ENCODE measurements around the gene UFD1.
"Not testable (repeated sequence)": the region's sequence is repeated elsewhere in the genome, so short reads cannot be mapped to it uniquely, and the experiment has no call there.

Gene UFD1

DNA sequence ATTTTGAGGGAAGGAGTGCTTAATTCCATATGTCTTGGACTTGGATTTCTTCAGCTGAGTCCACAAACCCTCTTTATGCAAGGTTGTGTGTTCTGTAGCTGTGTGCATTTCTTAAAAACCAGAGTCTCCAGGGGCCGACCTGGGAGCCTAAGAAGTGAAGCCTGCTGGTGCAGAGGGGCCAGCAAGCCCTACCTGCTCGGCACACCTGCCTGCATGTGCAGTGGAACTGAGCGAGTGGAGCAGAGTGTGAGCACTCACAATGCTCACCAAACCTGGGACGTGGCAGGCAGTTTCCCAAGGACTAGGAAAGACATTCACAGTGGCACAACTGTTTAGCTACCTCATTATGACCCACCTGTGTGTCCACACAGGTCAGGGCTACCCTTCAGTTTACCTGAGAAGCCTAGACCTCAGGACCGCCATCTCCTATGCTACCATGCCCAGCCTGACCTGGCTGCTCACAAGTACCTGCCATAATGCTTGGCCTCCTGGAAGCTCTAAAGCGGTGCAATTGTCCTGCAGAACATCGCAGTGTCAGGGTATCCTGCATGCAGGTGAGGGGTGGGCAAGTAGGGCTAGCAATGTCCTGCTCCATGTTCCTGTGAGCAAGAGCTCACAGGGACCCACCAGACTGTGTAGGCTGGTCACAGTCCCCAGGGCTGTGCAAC, 35.3 kb downstream of the UFD1 start:
- no peak overlapping the region for H3K27ac ChIP-seq
- TF ChIP-seq, protein P1, sequence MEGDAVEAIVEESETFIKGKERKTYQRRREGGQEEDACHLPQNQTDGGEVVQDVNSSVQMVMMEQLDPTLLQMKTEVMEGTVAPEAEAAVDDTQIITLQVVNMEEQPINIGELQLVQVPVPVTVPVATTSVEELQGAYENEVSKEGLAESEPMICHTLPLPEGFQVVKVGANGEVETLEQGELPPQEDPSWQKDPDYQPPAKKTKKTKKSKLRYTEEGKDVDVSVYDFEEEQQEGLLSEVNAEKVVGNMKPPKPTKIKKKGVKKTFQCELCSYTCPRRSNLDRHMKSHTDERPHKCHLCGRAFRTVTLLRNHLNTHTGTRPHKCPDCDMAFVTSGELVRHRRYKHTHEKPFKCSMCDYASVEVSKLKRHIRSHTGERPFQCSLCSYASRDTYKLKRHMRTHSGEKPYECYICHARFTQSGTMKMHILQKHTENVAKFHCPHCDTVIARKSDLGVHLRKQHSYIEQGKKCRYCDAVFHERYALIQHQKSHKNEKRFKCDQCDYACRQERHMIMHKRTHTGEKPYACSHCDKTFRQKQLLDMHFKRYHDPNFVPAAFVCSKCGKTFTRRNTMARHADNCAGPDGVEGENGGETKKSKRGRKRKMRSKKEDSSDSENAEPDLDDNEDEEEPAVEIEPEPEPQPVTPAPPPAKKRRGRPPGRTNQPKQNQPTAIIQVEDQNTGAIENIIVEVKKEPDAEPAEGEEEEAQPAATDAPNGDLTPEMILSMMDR (conservative IDR thresholded peaks at IDR 0.05), result no peak

DNA sequence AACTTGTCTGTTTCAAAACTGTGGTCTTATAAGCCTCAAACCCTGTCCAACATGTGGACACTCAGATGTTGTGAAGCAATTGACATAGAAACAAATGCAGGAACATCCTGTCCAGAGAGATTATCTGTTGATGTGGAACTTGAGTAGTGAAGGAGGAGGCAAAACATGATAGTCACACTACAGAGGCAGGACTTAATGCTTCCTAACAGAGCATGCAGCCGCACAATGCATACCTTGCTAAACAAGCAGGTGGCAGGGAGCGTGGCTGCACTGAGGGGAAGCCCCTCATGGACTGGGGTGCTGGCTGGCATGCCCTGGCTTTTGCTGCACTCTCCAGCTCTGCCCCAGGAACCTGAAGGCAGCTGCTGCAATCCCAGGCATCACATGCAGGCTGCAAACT, 36.8 kb downstream of the UFD1 start:
- TF ChIP-seq, protein P1 (conservative IDR thresholded peaks at IDR 0.05), result no peak
- no peak overlapping the region for H3K27ac ChIP-seq

DNA sequence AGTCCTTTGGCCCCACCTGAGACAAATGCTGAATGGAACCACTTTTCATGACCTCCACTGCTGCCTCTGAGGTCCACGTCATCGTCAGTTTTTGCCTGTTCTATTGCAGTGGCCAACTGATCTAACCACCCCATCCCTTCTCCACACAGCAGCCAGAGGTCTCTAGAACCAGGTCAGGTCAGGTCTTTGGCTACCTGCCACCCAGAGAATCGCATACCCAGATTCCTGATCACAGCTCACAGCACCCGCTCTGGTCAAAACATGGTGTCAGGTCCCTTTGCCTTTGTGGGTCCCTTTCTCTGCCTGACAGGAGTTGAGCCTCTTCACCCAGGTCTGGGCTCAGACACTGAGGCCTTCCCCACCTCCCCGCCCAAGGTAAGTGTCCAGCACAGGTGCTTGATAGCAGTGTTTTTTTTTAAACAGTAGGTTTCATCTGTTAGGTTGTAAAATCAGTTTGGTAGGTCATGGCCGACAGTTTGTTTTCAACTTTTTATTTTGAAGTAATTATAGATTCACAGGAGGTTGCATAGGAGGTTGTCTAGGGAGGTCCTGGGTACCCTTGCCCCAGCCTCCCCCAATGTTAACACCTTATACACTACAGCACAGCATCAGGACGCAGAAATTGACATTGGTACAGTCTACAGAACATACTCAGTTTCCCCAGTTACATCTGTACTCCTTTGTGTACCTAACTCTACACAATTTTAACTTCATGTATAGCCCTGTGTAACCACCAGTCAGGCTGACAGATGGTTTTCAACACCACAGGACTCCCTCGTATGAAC, 38.4 kb downstream of the UFD1 start:
- no peak overlapping the region for H3K27ac ChIP-seq
- TF ChIP-seq, protein P1 (conservative IDR thresholded peaks at IDR 0.05), result no peak

DNA sequence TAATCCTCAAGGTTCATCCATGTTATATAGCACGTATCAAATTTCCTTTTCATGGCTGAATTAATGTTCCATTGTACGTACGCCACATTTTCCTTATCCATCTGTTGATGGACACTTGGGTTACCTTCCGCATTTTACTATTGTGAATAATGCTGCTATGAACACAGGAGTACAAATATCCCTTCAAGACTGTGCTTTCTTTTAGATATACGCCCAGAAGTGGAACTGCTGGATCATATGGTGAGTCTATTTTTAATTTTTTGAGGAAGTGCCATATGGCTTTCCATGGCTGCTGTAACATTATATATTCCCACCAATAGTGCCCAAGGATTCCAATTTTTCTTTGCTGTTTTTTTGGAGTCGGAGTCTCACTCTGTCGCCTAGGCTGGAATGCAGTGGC, 40.7 kb downstream of the UFD1 start:
- TF ChIP-seq, protein P1 (conservative IDR thresholded peaks at IDR 0.05), result no peak
- H3K27ac ChIP-seq, result no peak overlapping the region

DNA sequence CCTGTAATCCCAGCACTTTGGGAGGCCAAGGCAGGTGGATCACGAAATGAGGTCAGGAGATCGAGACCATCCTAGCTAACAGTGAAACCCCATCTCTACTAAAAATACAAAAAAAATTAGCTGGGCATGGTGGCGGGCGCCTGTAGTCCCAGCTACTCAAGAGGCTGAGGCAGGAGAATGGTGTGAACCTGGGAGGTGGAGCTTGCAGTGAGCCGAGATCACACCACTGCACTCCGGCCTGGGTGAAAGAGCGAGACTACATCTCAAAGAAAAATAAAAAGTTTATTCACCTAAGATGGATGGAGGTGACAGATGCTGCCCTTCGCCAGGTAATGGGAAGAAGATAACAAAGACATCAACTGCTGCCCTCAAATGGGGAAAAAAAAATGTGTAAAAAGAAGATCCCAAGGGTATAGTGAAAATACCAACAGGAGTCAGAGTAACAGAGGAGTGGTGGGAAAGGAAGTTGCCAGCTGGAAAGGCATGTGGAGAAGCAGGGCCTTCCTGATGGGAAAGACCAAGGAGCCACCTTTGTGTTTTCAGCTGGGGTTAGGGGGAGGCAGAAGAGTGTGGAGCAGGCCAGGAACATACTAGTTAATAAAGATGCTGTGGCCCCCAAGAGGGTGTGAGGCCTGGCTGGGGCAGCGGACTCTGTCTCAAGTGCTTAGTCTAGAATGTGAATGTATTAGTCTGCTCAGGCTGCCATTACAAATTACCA, 42.4 kb downstream of the UFD1 start:
- H3K27ac ChIP-seq, result not testable (repeated sequence)

DNA sequence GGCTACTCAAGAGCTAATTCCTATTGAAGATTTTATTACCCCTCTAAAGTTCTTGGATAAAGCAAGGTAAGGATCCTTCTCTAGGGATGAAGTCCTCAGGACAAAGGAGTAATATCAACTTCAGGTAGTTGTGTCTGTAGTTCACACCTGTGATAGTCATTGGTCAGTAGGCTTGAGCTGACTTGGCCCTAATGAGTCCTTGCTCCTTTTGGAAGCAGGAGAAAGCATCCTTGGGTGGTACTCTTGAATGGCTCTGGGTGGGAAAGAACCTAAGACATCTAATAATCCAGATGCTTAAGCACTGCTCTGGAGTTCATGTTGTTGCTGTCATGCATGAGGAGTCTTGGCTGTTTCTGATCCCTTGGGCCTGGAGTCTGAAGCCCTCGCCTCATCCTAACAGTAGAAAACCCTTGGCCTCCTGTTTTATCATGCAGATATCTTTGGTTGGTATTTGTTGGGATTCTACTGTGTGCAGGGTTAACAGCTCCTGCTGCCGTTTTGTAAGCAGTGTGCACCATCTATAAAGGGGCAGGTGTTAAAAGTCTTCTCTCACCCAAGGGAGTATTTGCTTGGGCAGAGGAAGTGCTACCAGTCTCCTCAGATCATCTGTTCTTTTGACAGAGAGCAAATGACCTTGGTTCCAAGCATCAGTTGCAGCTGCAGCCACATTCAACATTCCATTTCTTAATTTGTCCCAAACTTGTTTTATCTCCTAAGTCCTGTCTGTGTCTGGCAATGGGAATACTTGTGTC, 44.0 kb downstream of the UFD1 start:
- TF ChIP-seq, protein P1 (conservative IDR thresholded peaks at IDR 0.05), result no peak
- H3K27ac ChIP-seq, result no peak overlapping the region

DNA sequence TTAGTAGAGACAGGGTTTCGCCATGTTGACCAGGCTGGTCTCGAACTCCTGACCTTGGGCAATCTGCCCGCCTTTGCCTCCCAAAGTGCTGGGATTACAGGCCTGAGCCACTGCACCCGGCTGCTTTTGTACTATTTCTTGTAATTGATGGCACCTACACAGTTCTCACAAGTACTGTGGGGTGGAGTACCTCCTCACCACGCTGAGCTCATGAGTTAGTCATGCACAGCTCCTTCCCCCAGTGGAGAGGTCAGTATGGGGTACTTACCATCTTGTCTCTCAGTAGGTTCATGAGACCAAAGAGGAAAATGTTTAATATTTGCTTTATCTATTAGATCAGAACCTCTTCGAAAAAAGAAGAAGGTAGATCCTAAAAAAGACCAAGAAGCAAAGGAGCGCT, 44.6 kb downstream of the UFD1 start:
- TF ChIP-seq, protein P1 (conservative IDR thresholded peaks at IDR 0.05), result no peak
- no peak overlapping the region for H3K27ac ChIP-seq
